ENCODE results near the gene ARHGAP26.

ARHGAP26 gene

GRCh38 chr5:143274952-143275351 lies 504.8 kb downstream of the ARHGAP26 start:
- DNase-seq (ENCODE audit: insufficient read length, low spot score) (no peak), FAIRE-seq (peak; percentile 41)
- TF ChIP-seq POLR2A (IDR thresholded peaks at IDR 0.05; ENCODE audit: low read depth, low read length), result no peak

GRCh38 chr5:143275512-143276363 lies 505.6 kb downstream of the ARHGAP26 start:
- no peak for DNase-seq (ENCODE audit: insufficient read length, low spot score)

GRCh38 chr5:143277536-143277935 lies 507.4 kb downstream of the ARHGAP26 start:
- peak; percentile 33 for FAIRE-seq
- no peak for TF ChIP-seq POLR2A (IDR thresholded peaks at IDR 0.05; ENCODE audit: low read depth, low read length)
- DNase-seq (ENCODE audit: insufficient read length, low spot score), result no peak

More at GRCh38 chr5:143275512-143276363, 505.6 kb downstream of the ARHGAP26 start:
- peak; percentile 43 for FAIRE-seq
- TF ChIP-seq POLR2A (IDR thresholded peaks at IDR 0.05; ENCODE audit: low read depth, low read length), result no peak
